Heart right ventricle (tissue), 16 donors: ENCODE measurements around the gene KCNQ1. TPM values are rescaled to one million over a fixed set of nuclear protein-coding genes. Genes with fewer than 3 reads are reported as not detected.

Source experiments
- ATAC-seq, 8 donors: fragments of 200-7000 bp; cut with Tn5 transposase; one replicate each; pipeline ENCODE4 v1.9.1; 2020; ENCODE audit warnings: mild to moderate bottlenecking in 8 of 8, moderate library complexity in 8 of 8, moderate number of reproducible peaks in 1 of 8
- DNase-seq, 2 donors: peaks; one replicate each; pipeline ENCODE4 v3.0.0-alpha.2; 2020
- H3K27ac ChIP-seq, 10 donors: fragments of 200-600 bp; sonication (generic) in 2 of 10; one replicate each; pipeline versions ENCODE4 v1.5.0 to v1.8.0; 2020 to 2022; ENCODE audit warnings: mild to moderate bottlenecking in 3 of 10
- H3K27me3 ChIP-seq, 7 donors: fragments of 200-600 bp; one replicate each; pipeline ENCODE4 v1.8.0; 2021 to 2022; ENCODE audit warnings: mild to moderate bottlenecking in 2 of 7
- H3K36me3 ChIP-seq, 9 donors: fragments of 200-600 bp; sonication (generic) in 1 of 9; one replicate each; pipeline versions ENCODE4 v1.5.0 to v1.8.0; 2020 to 2022; ENCODE audit warnings: mild to moderate bottlenecking in 2 of 9
- H3K4me1 ChIP-seq, 9 donors: fragments of 200-600 bp; sonication (generic) in 1 of 9; one replicate each; pipeline versions ENCODE4 v1.5.0 to v1.8.0; 2020 to 2022; ENCODE audit warnings: mild to moderate bottlenecking in 4 of 9
- H3K4me3 ChIP-seq, 10 donors: fragments of 200-600 bp; sonication (generic) in 2 of 10; one replicate each; pipeline versions ENCODE4 v1.5.0 to v1.8.0; 2020 to 2022; ENCODE audit warnings: mild to moderate bottlenecking in 7 of 10, moderate library complexity in 2 of 10
- H3K9me3 ChIP-seq, 11 donors: fragments of 200-600 bp in 10 of 11; sonication (generic) in 2 of 11; one replicate each; pipeline versions ENCODE4 v1.5.0 to v1.8.0; 2013 to 2022; ENCODE audit warnings: mild to moderate bottlenecking in 2 of 11, control low read depth in 1 of 11, moderate library complexity in 1 of 11
- WGBS, 2 donors: extraction: QIAGEN DNeasy Blood & Tissue Kit; methylation state at CpG; one replicate each; pipeline ENCODE4 v1.1.7; 2013; ENCODE audit warnings: inconsistent platforms in 1 of 2; 5-methylcytosine and 5-hydroxymethylcytosine counted together
- intact Hi-C, 10 donors: fragments of 100-400 bp; cut with DNase I; formaldehyde crosslinking; loops; one replicate each; pipeline versions ENCODE4 v1.11.1 to v1.14.2; 2022
- polyA plus RNA-seq, 2 donors: library from polyadenylated mRNA; stranded (reverse); fragments of 200-250 nt; gene quantifications; one replicate each; pipeline ENCODE4 v1.2.3, GENCODE V29; 2013
- total RNA-seq, 10 donors: library from RNA; stranded (reverse); fragmentation: NEBNext Ultra II Directional in 3 of 10; extraction: Animal tissue kit (Norgen Biotek cat#: 25700) in 3 of 10; gene quantifications; one replicate each; pipeline versions ENCODE4 v1.2.1 to v1.2.4, GENCODE V29; 2021 to 2023
- TF ChIP-seq, protein P1 (sequence below), 9 donors: fragments of 200-600 bp; sonication (generic) in 2 of 9; IDR thresholded peaks; one replicate each; pipeline versions ENCODE4 v1.5.0 to v1.8.0; 2021 to 2022; ENCODE audit warnings: antibody characterized with exemption in 9 of 9, mild to moderate bottlenecking in 5 of 9, moderate library complexity in 1 of 9
- donor health status: Arrhythmogenic right ventricular cardiomyopathy.
- donor health status: ischemic (EF 13 %, LVEDD 7.1; RV severe dilation, severe dysfunction).
- donor health status: healthy with polysubstance abuse.
- donor health status: DM: no; HTN: yes; CAD: no.
- donor health status: DM: no; HTN: no; CAD: no.
- donor health status: ischemic (EF 25% LVEDD 6.9; RV normal size, moderate dysfunction).
- donor health status: ischemic (EF 25% LVEDD 5.7; RV mildly dilated, moderate dysfunction).
- donor health status: healthy.
- donor health status: DM: yes; HTN: yes; CAD: no.
- donor health status: Ischemic cardiomyopathy.
- donor health status: ischemic (EF 35%, LVEDD 5.7; RV mildly dilated, moderate dysfunction).
- donor health status: nonischemic (EF 11% LVEDD 7.7; RV severe dilation, severe dysfunction).
- donor health status: DM: yes; HTN: yes; CAD: no.
- donor health status: PGD.
- donor health status: ischemic (EF 29% LVEDD 5.4; RV normal size, mild dysfunction).
- donor health status: nonischemic (EF 23%, LVEDD 6.1; RV moderate dilation, normal function).

KCNQ1 gene
- total and polyA plus RNA-seq, 12 donors = 19.9 to 48.2 (median 33.7) TPM

- DNase-seq (peak in 1 of 2 donors; percentile 15), ATAC-seq (no peak)
- H3K27ac ChIP-seq = no peak overlapping the region
- H3K4me3 ChIP-seq = no peak overlapping the region
- intact Hi-C loops = no loop called here
- TF ChIP-seq, protein P1, sequence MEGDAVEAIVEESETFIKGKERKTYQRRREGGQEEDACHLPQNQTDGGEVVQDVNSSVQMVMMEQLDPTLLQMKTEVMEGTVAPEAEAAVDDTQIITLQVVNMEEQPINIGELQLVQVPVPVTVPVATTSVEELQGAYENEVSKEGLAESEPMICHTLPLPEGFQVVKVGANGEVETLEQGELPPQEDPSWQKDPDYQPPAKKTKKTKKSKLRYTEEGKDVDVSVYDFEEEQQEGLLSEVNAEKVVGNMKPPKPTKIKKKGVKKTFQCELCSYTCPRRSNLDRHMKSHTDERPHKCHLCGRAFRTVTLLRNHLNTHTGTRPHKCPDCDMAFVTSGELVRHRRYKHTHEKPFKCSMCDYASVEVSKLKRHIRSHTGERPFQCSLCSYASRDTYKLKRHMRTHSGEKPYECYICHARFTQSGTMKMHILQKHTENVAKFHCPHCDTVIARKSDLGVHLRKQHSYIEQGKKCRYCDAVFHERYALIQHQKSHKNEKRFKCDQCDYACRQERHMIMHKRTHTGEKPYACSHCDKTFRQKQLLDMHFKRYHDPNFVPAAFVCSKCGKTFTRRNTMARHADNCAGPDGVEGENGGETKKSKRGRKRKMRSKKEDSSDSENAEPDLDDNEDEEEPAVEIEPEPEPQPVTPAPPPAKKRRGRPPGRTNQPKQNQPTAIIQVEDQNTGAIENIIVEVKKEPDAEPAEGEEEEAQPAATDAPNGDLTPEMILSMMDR (IDR thresholded peaks at IDR 0.05) = no peak
- no peaks in the 10 kb centered on the region for H3K9me3 ChIP-seq
- peaks cover 0 to 28% (median 9%) of the 10 kb centered on the region in 9 donors for H3K4me1 ChIP-seq
- whole genome bisulfite sequencing, 2 donors = 89 to 91% methylated on average over 32 of the region's 32 CpGs
- H3K36me3 ChIP-seq = no peaks in the 10 kb centered on the region
- no peaks in the 10 kb centered on the region for H3K27me3 ChIP-seq
These were observed 289.6 kb downstream of the KCNQ1 start for GRCh38 chr11:2734181-2735052.

- TF ChIP-seq, protein P1 (IDR thresholded peaks at IDR 0.05) = no peak
- intact Hi-C loops = no loop called here
- H3K4me1 ChIP-seq = peaks cover 0 to 30% (median 9%) of the 10 kb centered on the region in 9 donors
- peak in 1 of 2 donors; percentile 5 for DNase-seq
- no peaks in the 10 kb centered on the region for H3K9me3 ChIP-seq
- no peak overlapping the region for H3K27ac ChIP-seq
- WGBS, 2 donors = 94 to 98% methylated on average over 12 of the region's 12 CpGs
- no peaks in the 10 kb centered on the region for H3K27me3 ChIP-seq
- no peaks in the 10 kb centered on the region for H3K36me3 ChIP-seq
- H3K4me3 ChIP-seq = no peak overlapping the region
- no peak for ATAC-seq
These were observed 290.3 kb downstream of the KCNQ1 start for GRCh38 chr11:2735053-2735589.

- Histone ChIP-seq H3K27me3 (no peaks in the 10 kb centered on the region), H3K4me3 (no peak overlapping the region), H3K9me3 (no peaks in the 10 kb centered on the region), H3K4me1 (peaks cover 0 to 27% (median 18%) of the 10 kb centered on the region in 9 donors), H3K27ac (no peak overlapping the region), H3K36me3 (no peaks in the 10 kb centered on the region)
- ATAC-seq = no peak
- intact Hi-C loops = no loop called here
- TF ChIP-seq, protein P1 (IDR thresholded peaks at IDR 0.05) = no peak
- peak in 1 of 2 donors; percentile 10 for DNase-seq
- WGBS, 2 donors = 95 to 98% methylated on average over 20 to 21 of the region's 21 CpGs
These were observed 291.9 kb downstream of the KCNQ1 start for GRCh38 chr11:2736577-2737225.

DNA sequence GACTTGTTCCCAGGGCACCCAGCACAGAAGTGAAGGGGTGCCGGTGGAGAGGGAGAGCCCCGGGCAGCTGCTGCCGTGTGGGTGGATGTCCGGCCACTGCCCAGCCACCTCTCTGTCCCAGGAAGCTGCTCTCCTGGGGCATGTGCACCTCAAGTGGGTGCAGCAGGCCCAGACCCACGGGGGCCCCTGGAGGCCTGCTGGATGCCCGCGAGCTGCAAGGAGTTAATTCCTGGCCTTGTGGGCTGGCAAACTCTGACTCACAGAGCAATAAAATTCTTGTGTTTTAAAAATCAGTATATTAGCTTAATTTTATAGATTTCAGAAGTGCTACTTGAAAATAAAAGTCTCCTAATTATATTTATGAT is 292.4 kb downstream of the KCNQ1 start:
- ATAC-seq (no peak), DNase-seq (peak in 1 of 2 donors; percentile 9)
- intact Hi-C loops = no loop called here
- Histone ChIP-seq H3K36me3 (no peaks in the 10 kb centered on the region), H3K4me1 (peaks cover 0 to 32% (median 19%) of the 10 kb centered on the region in 9 donors), H3K27ac (no peak overlapping the region), H3K9me3 (no peaks in the 10 kb centered on the region), H3K27me3 (no peaks in the 10 kb centered on the region), H3K4me3 (no peak overlapping the region)
- WGBS, 2 donors = 89 to 96% methylated on average over 7 of the region's 7 CpGs
- TF ChIP-seq, protein P1 (IDR thresholded peaks at IDR 0.05) = no peak
